Measurements from ENCODE around the gene FAM3B.

The FAM3B gene

GRCh38 chr21:41318218-41318617, 1.6 kb downstream of the FAM3B start:
- no peak for DNase-seq (ENCODE audit: low read depth in 2 of 2)

GRCh38 chr21:41319273-41319672, 2.7 kb downstream of the FAM3B start:
- no peak for DNase-seq (ENCODE audit: low read depth in 2 of 2)

DNA sequence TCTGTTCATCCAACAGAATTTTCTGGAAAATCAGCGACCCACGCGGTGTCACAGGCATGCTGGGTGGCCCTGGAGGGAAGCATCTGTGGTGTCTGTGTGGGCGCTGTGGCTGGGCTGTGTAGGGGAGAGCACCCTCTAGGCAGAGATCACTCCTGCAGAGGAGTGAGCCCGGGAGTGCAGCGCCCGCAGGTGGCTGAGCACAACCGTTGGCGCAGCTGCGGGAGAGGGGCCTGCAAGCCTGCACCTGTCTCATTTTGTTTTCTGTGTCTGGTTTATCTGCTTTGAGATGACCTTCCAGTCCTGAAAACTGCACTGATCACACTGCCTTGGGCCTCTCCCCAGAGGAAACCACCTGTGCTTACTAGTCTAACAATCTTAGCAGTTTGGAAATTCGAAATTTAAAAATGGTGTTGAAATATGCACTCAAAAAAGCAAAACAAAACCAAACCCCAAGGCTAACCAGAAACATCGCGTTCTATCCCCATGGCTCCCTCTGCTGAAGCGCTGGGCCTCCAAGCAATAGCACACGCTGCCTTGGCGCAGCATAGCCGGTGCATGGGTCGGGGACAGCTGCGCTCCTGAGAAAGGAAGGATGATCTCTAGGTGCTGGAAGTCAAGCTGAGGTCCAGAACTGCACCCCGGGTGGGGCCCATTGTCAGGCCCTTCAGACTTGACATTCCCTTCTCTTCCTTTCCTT, 4.8 kb downstream of the FAM3B start:
- DNase-seq (ENCODE audit: low read depth in 2 of 2): no peak

GRCh38 chr21:41321908-41322495, 5.4 kb downstream of the FAM3B start:
- no peak for DNase-seq (ENCODE audit: low read depth in 2 of 2)

DNA sequence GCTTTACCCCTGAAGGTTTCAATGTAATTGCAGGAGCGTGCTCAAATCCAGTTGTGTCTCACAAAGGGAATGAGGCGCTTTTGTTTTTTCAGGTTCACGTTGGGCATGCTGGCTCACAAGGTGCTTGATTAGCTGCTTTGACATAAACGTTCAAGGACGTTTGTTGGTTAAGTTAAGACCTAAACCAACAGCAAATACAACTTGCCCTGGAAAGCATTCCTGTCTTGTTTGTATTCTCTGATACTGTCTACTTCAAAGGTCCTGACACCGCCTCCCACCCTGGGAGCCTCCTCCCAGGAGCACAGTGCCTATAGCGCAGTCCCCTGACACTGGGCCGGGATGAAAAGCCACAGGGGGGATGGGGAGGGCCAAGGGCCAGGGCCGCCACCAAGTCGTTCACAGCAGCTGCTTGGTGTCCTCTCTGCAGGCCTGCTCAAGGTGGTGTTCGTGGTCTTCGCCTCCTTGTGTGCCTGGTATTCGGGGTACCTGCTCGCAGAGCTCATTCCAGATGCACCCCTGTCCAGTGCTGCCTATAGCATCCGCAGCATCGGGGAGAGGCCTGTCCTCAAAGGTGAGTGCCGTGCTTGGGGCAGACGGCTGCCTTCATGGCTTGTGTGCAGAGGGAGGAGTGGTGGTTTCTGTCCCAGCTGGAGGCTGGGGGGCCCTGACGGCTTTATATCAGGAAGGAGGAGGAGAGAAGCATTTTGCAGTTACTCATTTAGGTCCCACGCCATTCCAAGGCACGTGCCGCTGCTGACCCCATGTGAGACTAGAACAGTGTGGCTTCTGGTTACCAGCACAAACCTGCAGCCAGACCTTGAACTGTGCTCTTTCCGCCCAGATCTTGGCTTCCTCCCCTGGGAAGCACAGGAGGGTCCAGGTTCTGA, 6.1 kb downstream of the FAM3B start:
- no peak for DNase-seq (ENCODE audit: low read depth in 2 of 2)

GRCh38 chr21:41325138-41325912, 8.7 kb downstream of the FAM3B start:
- DNase-seq (ENCODE audit: low read depth in 2 of 2): no peak

- no peak for DNase-seq (ENCODE audit: low read depth in 2 of 2)
Observed at GRCh38 chr21:41326414-41327080, 9.9 kb downstream of the FAM3B start.

DNA sequence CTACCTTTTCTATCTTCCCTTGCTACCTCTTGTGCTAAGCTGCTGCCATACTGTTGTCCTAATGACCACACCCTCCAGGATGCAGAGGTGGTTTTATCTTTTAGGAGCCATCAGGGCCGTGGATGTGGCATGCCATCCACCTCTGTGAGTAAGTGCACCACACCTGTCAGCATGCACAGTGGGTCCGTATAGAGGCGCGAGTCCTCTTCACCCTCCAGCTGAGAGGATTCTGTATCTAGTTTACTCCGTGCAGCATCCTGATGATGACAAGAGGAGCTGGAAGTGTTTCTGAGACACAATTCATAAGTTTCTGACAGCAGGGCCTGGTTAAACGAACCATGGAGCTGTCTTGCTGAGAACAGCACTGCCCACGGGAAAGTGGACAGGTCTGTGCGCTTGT, 11.2 kb downstream of the FAM3B start:
- no peak for DNase-seq (ENCODE audit: low read depth in 2 of 2)

DNA sequence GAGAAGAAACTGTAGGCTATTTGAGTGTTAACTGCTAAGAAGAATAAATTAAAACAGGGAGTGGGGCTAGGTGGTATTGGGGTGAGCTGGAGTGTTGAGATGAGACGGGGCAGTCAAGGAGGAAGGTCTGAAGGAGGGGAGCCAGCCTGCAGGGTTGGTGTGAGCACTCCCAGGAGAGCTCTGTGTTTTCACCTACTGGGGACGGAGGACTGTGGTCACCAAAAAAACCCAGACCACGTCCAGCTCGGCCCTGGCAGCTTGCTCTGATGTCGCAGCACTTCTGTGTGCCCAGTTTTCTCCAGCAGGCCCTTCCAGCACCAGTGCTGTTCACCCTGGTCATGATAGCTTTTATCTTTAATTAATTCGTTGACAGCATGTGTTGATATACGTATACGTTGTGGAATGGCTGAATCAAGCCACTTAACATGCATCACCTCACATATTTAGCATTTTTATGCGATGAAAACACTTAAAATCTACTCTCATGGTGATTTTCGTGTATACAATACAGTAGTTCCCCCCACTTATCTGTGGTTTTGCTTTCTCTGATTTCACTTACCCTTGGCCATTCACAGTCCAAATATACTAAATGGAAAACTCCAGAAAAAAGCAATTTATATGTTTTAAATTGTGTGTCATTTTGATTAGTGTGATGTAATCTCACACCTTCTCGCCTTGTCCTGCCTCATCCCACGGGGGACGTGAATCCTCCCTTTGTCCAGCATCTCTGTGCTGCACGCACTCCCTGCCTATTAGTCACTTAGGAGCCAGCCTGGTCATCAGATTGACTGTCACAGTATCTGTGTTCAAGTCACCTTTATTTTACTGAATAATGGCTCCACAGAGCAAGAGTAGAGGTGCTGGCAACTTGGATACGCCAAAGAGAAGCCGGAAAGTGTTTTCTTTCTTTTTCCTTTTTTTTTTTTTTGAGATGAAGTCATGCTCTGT, 12.3 kb downstream of the FAM3B start:
- no peak for DNase-seq (ENCODE audit: low read depth in 2 of 2)

GRCh38 chr21:41333752-41334151, 17.2 kb downstream of the FAM3B start:
- DNase-seq (ENCODE audit: low read depth in 2 of 2): no peak

DNA sequence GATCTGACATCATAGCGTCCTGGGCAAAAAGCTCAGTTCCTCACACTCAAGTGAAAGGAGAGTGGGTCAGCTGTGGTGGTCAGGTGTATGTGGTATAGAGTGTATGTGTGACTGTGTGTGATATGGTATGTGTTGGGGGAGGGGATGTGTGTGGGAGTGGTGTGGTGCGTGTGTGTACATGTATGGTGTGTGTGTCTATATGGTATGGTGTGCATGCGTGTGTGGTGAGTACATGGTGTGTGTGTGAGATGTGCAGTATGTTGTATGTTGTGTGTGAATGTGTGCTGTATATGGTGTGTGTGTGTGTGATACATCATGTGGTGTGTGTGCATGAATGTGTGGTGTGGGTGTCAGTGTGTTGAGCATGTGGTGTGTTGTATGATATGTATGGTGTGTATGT, 20.9 kb downstream of the FAM3B start:
- no peak for DNase-seq (ENCODE audit: low read depth in 2 of 2)

DNA sequence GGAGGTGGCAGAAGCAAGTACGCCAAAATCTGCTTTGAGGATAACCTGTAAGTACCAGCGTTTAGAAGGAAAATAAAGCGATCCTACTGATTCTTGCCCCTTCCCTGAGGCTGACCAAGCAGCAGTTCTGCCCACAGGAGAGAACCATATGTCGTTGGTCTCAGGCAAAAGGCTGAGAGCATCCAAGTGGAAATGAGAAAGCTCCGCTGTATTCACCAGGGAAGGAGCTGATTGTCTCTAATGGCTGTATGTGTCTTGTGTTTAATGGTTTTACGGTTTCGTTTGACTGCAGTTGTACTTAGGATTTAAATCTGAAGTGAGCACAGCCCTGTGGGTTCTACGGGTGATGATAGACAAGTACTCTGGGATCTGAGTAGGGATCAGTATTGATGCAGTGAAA, 21.9 kb downstream of the FAM3B start:
- no peak for DNase-seq (ENCODE audit: low read depth in 2 of 2)

GRCh38 chr21:41342035-41342434, 25.4 kb downstream of the FAM3B start:
- DNase-seq (ENCODE audit: low read depth in 2 of 2): no peak

- DNase-seq (ENCODE audit: low read depth in 2 of 2): no peak
Observed at GRCh38 chr21:41344146-41344545, 27.5 kb downstream of the FAM3B start.

DNA sequence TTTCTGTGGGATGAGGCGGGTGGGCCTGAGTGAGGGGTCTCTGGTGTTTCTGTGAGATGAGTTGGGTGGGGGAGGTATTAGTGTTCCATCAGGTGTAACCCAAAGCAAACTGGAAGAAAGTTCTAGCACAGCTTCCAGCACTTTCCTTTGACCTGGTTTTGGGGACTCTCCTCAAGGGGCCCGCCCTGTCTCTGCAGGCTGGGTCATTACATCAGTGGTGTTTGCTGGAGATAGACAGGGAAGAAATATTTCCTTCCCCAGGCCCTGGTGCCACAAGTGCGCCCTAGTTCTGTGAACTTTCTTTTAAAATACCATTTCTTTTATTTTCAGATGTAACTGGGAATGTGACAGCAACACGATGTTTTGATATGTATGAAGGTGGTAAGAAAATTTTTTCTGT, 28.8 kb downstream of the FAM3B start:
- no peak for DNase-seq (ENCODE audit: low read depth in 2 of 2)

GRCh38 chr21:41345934-41346685, 29.5 kb downstream of the FAM3B start:
- no peak for DNase-seq (ENCODE audit: low read depth in 2 of 2)

DNA sequence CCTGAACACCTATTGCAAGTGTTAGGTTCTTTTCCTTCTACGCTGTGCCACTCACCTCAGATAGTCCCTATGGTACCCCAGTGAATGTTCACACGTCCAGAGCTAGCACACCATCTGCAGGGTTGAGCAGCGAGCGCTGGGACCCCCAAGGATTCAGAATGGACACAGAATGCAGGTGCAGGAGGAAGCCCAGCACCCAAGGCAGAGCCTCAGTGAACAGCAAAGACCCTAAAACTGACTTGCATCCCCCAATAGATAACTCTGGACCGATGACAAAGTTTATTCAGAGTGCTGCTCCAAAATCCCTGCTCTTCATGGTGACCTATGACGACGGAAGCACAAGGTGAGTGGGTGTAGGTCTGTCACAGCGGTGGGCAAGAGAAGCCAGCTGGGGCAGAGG, 30.2 kb downstream of the FAM3B start:
- no peak for DNase-seq (ENCODE audit: low read depth in 2 of 2)

GRCh38 chr21:41348434-41348833, 31.8 kb downstream of the FAM3B start:
- DNase-seq (ENCODE audit: low read depth in 2 of 2): no peak

DNA sequence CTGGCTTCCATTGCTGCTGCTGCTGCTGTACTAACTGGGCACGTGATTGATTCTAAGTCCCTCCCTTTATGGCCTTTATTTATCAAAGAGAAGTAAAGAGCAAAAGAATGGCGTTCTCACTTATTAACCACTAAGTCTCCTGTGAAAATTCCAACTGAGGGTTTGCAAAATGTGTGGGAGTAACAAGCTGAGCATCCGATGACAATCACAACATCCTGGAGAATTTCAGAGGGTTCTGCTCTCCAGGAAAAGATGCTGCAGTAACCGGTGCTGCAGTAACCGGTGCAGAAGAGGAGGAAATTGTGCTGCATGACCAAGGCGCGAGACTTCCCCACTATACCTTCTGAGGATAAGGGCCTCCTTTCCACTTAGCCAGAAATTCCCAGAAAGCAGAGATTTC, 32.5 kb downstream of the FAM3B start:
- DNase-seq (ENCODE audit: low read depth in 2 of 2): no peak
